B cell (primary cell): Measurements from ENCODE around the gene FAM124A. TPM values are rescaled to one million over a fixed set of nuclear protein-coding genes. Genes with fewer than 3 reads are reported as not detected.

Experiments
- ATAC-seq: fragments of 200-7000 bp; cut with Tn5 transposase; one replicate; pipeline ENCODE4 v1.10.0; 2021; ENCODE audit warnings: low read depth, mild to moderate bottlenecking, moderate number of reproducible peaks, moderate library complexity
- CTCF ChIA-PET: fragments of 350-600 bp; sonication (Branson Sonifier 250); formaldehyde crosslinking; loops from one replicate; lab custom pipeline; 2021; ENCODE audit warnings: antibody characterized with exemption, inconsistent platforms; lab: Charles Lee
- POLR2A ChIA-PET: fragments of 350-600 bp; sonication (Branson Sonifier 250); formaldehyde crosslinking; loops from one replicate; lab custom pipeline; 2021; ENCODE audit warnings: antibody characterized with exemption; lab: Charles Lee
- DNase-seq: peaks from one replicate; pipeline ENCODE4 v3.0.0; 2013
- H2AFZ ChIP-seq: 2 replicates; pipeline ENCODE4 v1.6.1; 2012; ENCODE audit warnings: mild to moderate bottlenecking, low read depth, low read length; ENCODE audit not compliant: insufficient read depth, poor library complexity, severe bottlenecking
- H3K27ac ChIP-seq, 2 donors: 1 replicate in 1 of 2; 2 replicates in 1 of 2; pipeline ENCODE4 v1.5.1; 2012 to 2013; ENCODE audit warnings: low read length in 2 of 2, mild to moderate bottlenecking in 2 of 2, moderate library complexity in 1 of 2
- H3K27me3 ChIP-seq, 4 experiments: fragments of 200-600 bp in 1 of 4; sonication (generic) in 1 of 4; replicated peaks in 1 of 4; 1 replicate in 2 of 4; 2 replicates in 2 of 4; pipeline versions ENCODE4 v1.6.1 to v1.7.0; 2013 to 2016; ENCODE audit warnings: low read length in 3 of 4, mild to moderate bottlenecking in 2 of 4, mixed read lengths in 1 of 4, moderate library complexity in 1 of 4; ENCODE audit not compliant: insufficient read depth in 4 of 4, control insufficient read depth in 3 of 4; ENCODE audit errors: control extremely low read depth in 1 of 4
- H3K36me3 ChIP-seq, 2 experiments: replicated peaks in 1 of 2; 1 replicate in 1 of 2; 2 replicates in 1 of 2; pipeline versions ENCODE4 v1.6.1 to v1.7.1; 2013; ENCODE audit warnings: low read length in 1 of 2; ENCODE audit not compliant: insufficient read depth in 2 of 2, control insufficient read depth in 1 of 2; ENCODE audit errors: control extremely low read depth in 1 of 2, extremely low read depth in 1 of 2
- H3K4me1 ChIP-seq, 2 donors: fragments of 200-600 bp in 1 of 2; sonication (generic) in 1 of 2; 1 replicate in 1 of 2; 2 replicates in 1 of 2; pipeline versions ENCODE4 v1.5.1 to v1.6.1; 2013 to 2017; ENCODE audit warnings: low read length in 2 of 2; ENCODE audit not compliant: control insufficient read depth in 2 of 2, insufficient read depth in 2 of 2
- H3K4me2 ChIP-seq: replicated peaks from 2 replicates; pipeline ENCODE3; 2012; ENCODE audit warnings: mild to moderate bottlenecking, low read depth, low read length; ENCODE audit not compliant: poor library complexity, severe bottlenecking
- H3K4me3 ChIP-seq, 5 experiments: fragments of 200-600 bp in 1 of 5; sonication (generic) in 1 of 5; 1 replicate in 3 of 5; 2 replicates in 2 of 5; pipeline versions ENCODE4 v1.5.1 to v1.7.0; 2011 to 2016; ENCODE audit warnings: low read length in 4 of 5, mild to moderate bottlenecking in 4 of 5, low read depth in 2 of 5, control low read depth in 1 of 5, moderate library complexity in 1 of 5; ENCODE audit not compliant: insufficient read depth in 1 of 5; ENCODE audit errors: control extremely low read depth in 1 of 5, extremely low read depth in 1 of 5
- H3K79me2 ChIP-seq: fragments of 200-600 bp; sonication (generic); one replicate; pipeline ENCODE4 v1.6.0; 2016; ENCODE audit warnings: low read length; ENCODE audit not compliant: control insufficient read depth, insufficient read depth
- H3K9ac ChIP-seq: fragments of 200-600 bp; sonication (generic); 2 replicates; pipeline ENCODE4 v1.6.1; 2017; ENCODE audit warnings: mild to moderate bottlenecking, low read length, moderate library complexity
- H3K9me3 ChIP-seq, 3 donors: one replicate each; pipeline versions ENCODE4 v1.6.1 to v1.7.1; 2013; ENCODE audit warnings: low read length in 2 of 3; ENCODE audit not compliant: control insufficient read depth in 2 of 3, insufficient read depth in 1 of 3; ENCODE audit errors: control extremely low read depth in 1 of 3
- H4K20me1 ChIP-seq: 2 replicates; pipeline ENCODE4 v1.6.0; 2012; ENCODE audit warnings: mild to moderate bottlenecking, low read length; ENCODE audit not compliant: insufficient read depth, control insufficient read depth, poor library complexity, severe bottlenecking
- H3K27ac Mint-ChIP-seq: one replicate; pipeline ENCODE4 v1.8.0; 2021; ENCODE audit warnings: mixed read lengths
- H3K27me3 Mint-ChIP-seq: one replicate; pipeline ENCODE4 v1.8.0; 2021; ENCODE audit warnings: mixed read lengths
- H3K4me1 Mint-ChIP-seq: one replicate; pipeline ENCODE4 v1.8.0; 2021; ENCODE audit warnings: mixed read lengths
- H3K4me3 Mint-ChIP-seq: one replicate; pipeline ENCODE4 v1.8.0; 2021; ENCODE audit warnings: mixed read lengths
- H3K9me3 Mint-ChIP-seq: one replicate; pipeline ENCODE4 v1.8.0; 2022; ENCODE audit warnings: mixed read lengths; ENCODE audit not compliant: insufficient read depth
- EZH2 ChIP-seq: IDR thresholded peaks from 2 replicates; pipeline ENCODE4 v1.6.1; 2012; ENCODE audit warnings: borderline replicate concordance, low read depth, mild to moderate bottlenecking, moderate library complexity, low read length; ENCODE audit not compliant: insufficient read depth, poor library complexity, severe bottlenecking
- WGBS: methylation state at CpG from one replicate; pipeline ENCODE4 v1.1.5; 2013; ENCODE audit warnings: missing lambda C conversion rate; ENCODE audit not compliant: insufficient coverage; 5-methylcytosine and 5-hydroxymethylcytosine counted together
- intact Hi-C: fragments of 100-400 bp; cut with micrococcal nuclease; formaldehyde crosslinking; loops from one replicate; pipeline ENCODE4 v1.10.0; 2022
- polyA plus RNA-seq: library from polyadenylated mRNA; depleted of rRNA; stranded (reverse); fragments of >200 nt; gene quantifications from 2 replicates; pipeline ENCODE4 v1.2.3, GENCODE V29; 2012
- total RNA-seq, 2 donors: library from RNA; stranded (reverse); fragments of 120-200 nt in 1 of 2; gene quantifications; 1 replicate in 1 of 2; 2 replicates in 1 of 2; pipeline versions ENCODE4 v1.2.3 to v1.2.4, GENCODE V29; 2013 to 2022
- TF ChIP-seq, protein P1 (sequence below): fragments of 200-600 bp; IDR thresholded peaks from one replicate; pipeline ENCODE4 v1.8.0; 2022; ENCODE audit warnings: antibody characterized with exemption, mild to moderate bottlenecking

FAM124A gene
- total and polyA plus RNA-seq, 2 donors (not counting 1 experiment from before 2014, with no cell fraction given) = 0.09 to 0.39 TPM

DNA sequence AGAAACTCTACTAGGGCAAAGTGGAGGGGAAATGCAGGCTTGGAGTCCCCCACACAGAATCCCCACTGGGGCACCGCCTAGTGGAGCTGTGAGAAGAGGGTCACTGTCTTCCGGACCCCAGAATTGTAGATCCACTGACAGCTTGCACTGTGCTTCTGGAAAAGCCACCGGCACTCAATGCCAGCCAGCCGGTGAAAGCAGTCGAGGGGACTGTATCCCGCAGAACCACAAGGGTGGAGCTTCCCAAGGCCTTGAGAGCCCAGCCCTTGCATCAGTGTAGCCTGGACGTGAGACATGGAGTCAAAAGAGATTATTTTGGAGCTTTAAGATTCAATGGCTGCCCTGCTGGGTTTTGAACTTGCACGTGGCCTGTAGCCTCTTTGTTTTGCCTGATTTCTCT lies 47.2 kb upstream of the FAM124A start:
- Mint-ChIP-seq H3K4me1 (no peaks in the 10 kb centered on the region), H3K27me3 (peaks cover 34% of the 10 kb centered on the region), H3K4me3 (no peak overlapping the region), H3K9me3 (no peaks in the 10 kb centered on the region), H3K27ac (no peak overlapping the region)
- no peak for ATAC-seq
- H3K79me2 ChIP-seq = no peaks in the 10 kb centered on the region
- intact Hi-C loops = no loop called here
- H3K27ac ChIP-seq = no peak overlapping the region
- H4K20me1 ChIP-seq = no peaks in the 10 kb centered on the region
- H3K4me2 ChIP-seq = no peak overlapping the region
- TF ChIP-seq EZH2 = no peak
- TF ChIP-seq, protein P1, sequence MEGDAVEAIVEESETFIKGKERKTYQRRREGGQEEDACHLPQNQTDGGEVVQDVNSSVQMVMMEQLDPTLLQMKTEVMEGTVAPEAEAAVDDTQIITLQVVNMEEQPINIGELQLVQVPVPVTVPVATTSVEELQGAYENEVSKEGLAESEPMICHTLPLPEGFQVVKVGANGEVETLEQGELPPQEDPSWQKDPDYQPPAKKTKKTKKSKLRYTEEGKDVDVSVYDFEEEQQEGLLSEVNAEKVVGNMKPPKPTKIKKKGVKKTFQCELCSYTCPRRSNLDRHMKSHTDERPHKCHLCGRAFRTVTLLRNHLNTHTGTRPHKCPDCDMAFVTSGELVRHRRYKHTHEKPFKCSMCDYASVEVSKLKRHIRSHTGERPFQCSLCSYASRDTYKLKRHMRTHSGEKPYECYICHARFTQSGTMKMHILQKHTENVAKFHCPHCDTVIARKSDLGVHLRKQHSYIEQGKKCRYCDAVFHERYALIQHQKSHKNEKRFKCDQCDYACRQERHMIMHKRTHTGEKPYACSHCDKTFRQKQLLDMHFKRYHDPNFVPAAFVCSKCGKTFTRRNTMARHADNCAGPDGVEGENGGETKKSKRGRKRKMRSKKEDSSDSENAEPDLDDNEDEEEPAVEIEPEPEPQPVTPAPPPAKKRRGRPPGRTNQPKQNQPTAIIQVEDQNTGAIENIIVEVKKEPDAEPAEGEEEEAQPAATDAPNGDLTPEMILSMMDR = no peak
- no peaks in the 10 kb centered on the region for H3K9me3 ChIP-seq
- H2AFZ ChIP-seq = no peak overlapping the region
- H3K27me3 ChIP-seq = peaks cover 0 to 7% (median 0%) of the 10 kb centered on the region in 4 experiments
- ChIA-PET POLR2A (no interaction called here), CTCF (no interaction called here)
- H3K36me3 ChIP-seq = no peaks in the 10 kb centered on the region
- no peaks in the 10 kb centered on the region for H3K4me1 ChIP-seq
- no peak for DNase-seq
- H3K4me3 ChIP-seq = no peak overlapping the region
- H3K9ac ChIP-seq = no peak overlapping the region
- WGBS = 96% methylated on average over 8 of the region's 8 CpGs

DNA sequence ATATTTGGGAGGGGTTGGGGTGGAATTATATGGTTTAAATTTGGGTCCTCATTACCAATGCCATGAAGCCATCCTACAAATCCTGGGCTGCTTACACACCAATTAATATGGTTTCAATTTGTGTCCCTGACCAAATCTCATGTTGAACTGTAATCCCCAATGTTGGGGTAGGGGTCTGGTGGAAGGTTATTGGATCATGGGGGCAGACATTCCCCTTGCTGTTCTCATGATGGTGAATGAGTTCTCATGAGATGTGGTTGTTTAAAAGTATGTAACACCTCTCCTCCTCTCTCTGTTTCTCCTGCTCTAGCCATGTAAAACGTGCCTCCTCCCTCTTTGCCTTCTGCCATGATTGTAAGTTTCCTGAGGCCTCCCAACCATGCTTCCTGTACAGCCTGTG lies 46.6 kb upstream of the FAM124A start:
- no CpG with 5 or more reads among the region's 1 CpG for WGBS
- Histone ChIP-seq H3K27ac (no peak overlapping the region), H3K36me3 (no peaks in the 10 kb centered on the region), H3K79me2 (no peaks in the 10 kb centered on the region), H2AFZ (no peak overlapping the region), H3K4me2 (no peak overlapping the region), H4K20me1 (no peaks in the 10 kb centered on the region), H3K4me3 (no peak overlapping the region), H3K4me1 (no peaks in the 10 kb centered on the region), H3K27me3 (peaks cover 0 to 7% (median 0%) of the 10 kb centered on the region in 4 experiments), H3K9ac (no peak overlapping the region), H3K9me3 (no peaks in the 10 kb centered on the region)
- POLR2A ChIA-PET = no interaction called here
- Mint-ChIP-seq H3K4me1 (no peaks in the 10 kb centered on the region), H3K27me3 (peaks cover 35% of the 10 kb centered on the region), H3K4me3 (no peak overlapping the region), H3K27ac (no peak overlapping the region), H3K9me3 (no peaks in the 10 kb centered on the region)
- no peak for ATAC-seq
- TF ChIP-seq, protein P1 = no peak
- no peak for TF ChIP-seq EZH2
- intact Hi-C loops = no loop called here
- no peak for DNase-seq
- CTCF ChIA-PET = no interaction called here
